ENCODE data around the gene TGFB2.

GRCh38 chr1:218488531-218488930 lies 143.4 kb downstream of the TGFB2 start:
- TF ChIP-seq JUN (CRISPR knock-in tag; IDR thresholded peaks at IDR 0.05) (no peak), CTCF (IDR thresholded peaks at IDR 0.05) (no peak), AFF4 (CRISPR knock-in tag; IDR thresholded peaks at IDR 0.05; ENCODE audit: borderline replicate concordance) (no peak), TP53 (CRISPR knock-in tag; IDR thresholded peaks at IDR 0.05) (no peak), ATF3 (CRISPR knock-in tag; conservative IDR thresholded peaks at IDR 0.05) (no peak), USF1 (CRISPR knock-in tag; IDR thresholded peaks at IDR 0.05) (no peak), ZNF232 (CRISPR knock-in tag; IDR thresholded peaks at IDR 0.05) (no peak), FOXP4 (CRISPR knock-in tag; IDR thresholded peaks at IDR 0.05) (no peak)

Data from WTC11 (cell line).